Subcutaneous adipose tissue (tissue), 4 donors: ENCODE results near the gene ELFN2. TPM values are rescaled to one million over a fixed set of nuclear protein-coding genes. Genes with fewer than 3 reads are reported as not detected.

Experiments used
- CTCF ChIP-seq: fragments of 450-650 bp; IDR thresholded peaks from one replicate; pipeline ENCODE4 v1.5.1; 2016; ENCODE audit warnings: low read depth, mild to moderate bottlenecking, control low read depth, antibody characterized with exemption, moderate library complexity
- total RNA-seq, 4 donors: library from RNA; depleted of rRNA; stranded (reverse); fragments of >200 nt; gene quantifications; one replicate each; pipeline ENCODE4 v1.1.0, GENCODE V29; 2016

ELFN2 gene
- total RNA-seq, 4 donors from 2014 or later = not detected

- TF ChIP-seq CTCF = no peak
Observed at GRCh38 chr22:37461961-37462360, 34.7 kb upstream of the ELFN2 start.

- no peak for TF ChIP-seq CTCF
Observed at GRCh38 chr22:37460684-37461083, 33.4 kb upstream of the ELFN2 start.

- TF ChIP-seq CTCF = no peak
Observed at GRCh38 chr22:37459206-37459605, 31.9 kb upstream of the ELFN2 start.

DNA sequence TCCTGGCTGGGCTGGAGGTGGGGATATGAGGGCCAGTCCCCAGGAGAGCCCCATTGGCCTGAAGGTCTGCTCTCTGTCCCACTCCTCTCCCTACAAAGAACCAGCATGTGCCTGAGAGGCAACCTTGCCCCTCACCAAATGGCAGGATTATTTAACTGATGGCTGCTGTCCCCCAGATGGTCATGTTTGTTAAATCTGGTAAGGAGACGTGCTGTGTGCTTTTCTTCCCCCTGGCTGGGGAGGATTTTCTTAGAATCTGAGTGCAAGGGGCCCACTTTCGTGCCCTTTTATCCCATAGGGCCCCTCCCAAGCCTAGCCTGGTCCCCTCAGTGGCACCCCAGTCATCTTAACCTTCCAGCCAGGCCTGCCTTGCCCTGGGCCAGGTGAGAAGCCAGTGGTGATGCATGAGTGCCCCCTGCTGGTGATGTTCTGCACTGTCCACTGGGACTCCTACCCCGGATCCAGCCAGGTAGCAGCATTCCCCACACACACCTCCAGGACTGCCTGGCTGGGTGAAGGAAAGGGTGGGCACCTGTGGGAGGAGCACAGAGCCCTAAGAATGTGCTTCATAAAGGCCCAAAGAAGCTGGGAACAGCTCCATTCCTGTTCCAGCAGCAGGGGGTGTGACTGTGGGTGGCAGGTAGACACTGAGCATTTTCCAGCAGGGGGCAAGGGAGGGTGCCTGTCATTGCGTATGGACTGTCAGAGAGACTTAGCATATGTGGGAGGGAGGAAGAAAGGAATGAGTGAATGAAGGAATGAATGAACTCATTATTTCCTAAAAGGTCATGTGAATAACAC lies 30.0 kb upstream of the ELFN2 start:
- TF ChIP-seq CTCF = no peak

DNA sequence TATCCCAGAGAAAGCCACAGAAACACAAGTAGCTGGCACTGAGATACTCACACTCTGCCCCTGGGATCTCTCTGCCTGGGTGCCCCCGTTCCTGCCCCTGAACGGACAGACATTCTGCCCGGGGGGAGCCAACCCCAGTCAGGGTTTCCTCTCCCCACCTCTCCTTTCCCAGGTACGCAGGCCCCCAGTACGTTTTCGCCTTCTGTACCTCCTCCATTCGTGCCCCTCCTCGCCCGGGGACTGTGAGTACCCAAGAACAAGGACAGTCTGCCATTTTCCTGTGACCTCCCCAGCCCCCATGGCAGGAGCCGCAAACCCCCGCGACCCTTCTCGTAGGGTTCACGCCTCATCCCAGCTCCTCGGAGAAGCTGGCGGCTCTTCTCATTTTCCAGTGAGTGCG lies 29.1 kb upstream of the ELFN2 start:
- TF ChIP-seq CTCF = no peak

- TF ChIP-seq CTCF = no peak
Observed at GRCh38 chr22:37455896-37456295, 28.6 kb upstream of the ELFN2 start.

GRCh38 chr22:37454857-37455686 lies 27.8 kb upstream of the ELFN2 start:
- TF ChIP-seq CTCF = no peak
